ENCODE measurements around the gene SPX.

SPX gene

GRCh38 chr12:21573733-21574358 lies 47.8 kb downstream of the SPX start:
- ATAC-seq: no peak
- no peak for TF ChIP-seq OSR1 (CRISPR knock-in tag; IDR thresholded peaks at IDR 0.05)
- no peak for TF ChIP-seq CSRNP3 (CRISPR knock-in tag; IDR thresholded peaks at IDR 0.05)
- TF ChIP-seq BACH2 (CRISPR knock-in tag; IDR thresholded peaks at IDR 0.05; ENCODE audit: borderline replicate concordance): no peak
- no peak for TF ChIP-seq GLIS3 (CRISPR knock-in tag; IDR thresholded peaks at IDR 0.05)
- TF ChIP-seq PATZ1 (CRISPR knock-in tag; IDR thresholded peaks at IDR 0.05; ENCODE audit: borderline replicate concordance): no peak
- TF ChIP-seq PPARA (CRISPR knock-in tag; IDR thresholded peaks at IDR 0.05; ENCODE audit: borderline replicate concordance): no peak
- TF ChIP-seq CREB5 (CRISPR knock-in tag; IDR thresholded peaks at IDR 0.05; ENCODE audit: low read depth): no peak
- no peak for TF ChIP-seq CSDC2 (CRISPR knock-in tag; IDR thresholded peaks at IDR 0.05)

- TF ChIP-seq ZFP3 (CRISPR knock-in tag; IDR thresholded peaks at IDR 0.05) (no peak), ESRRG (CRISPR knock-in tag; IDR thresholded peaks at IDR 0.05) (no peak), ZNF565 (CRISPR knock-in tag; conservative IDR thresholded peaks at IDR 0.05; ENCODE audit: low read depth) (no peak), CSRNP3 (CRISPR knock-in tag; IDR thresholded peaks at IDR 0.05) (no peak), PPARA (CRISPR knock-in tag; IDR thresholded peaks at IDR 0.05; ENCODE audit: borderline replicate concordance) (no peak), CSDC2 (CRISPR knock-in tag; IDR thresholded peaks at IDR 0.05) (no peak), TSHZ2 (CRISPR knock-in tag; IDR thresholded peaks at IDR 0.05) (0 out of 2 replicates have a peak, but pooled peaks have one; percentile 28), TOX (CRISPR knock-in tag; IDR thresholded peaks at IDR 0.05; ENCODE audit: borderline replicate concordance) (no peak), ZC3H10 (CRISPR knock-in tag; IDR thresholded peaks at IDR 0.05) (no peak), TCF4 (CRISPR knock-in tag; IDR thresholded peaks at IDR 0.05; ENCODE audit: borderline replicate concordance) (peak; percentile 56; the same call in 1 of the 2 replicates), RARB (CRISPR knock-in tag; IDR thresholded peaks at IDR 0.05) (no peak), GLIS3 (CRISPR knock-in tag; IDR thresholded peaks at IDR 0.05) (no peak), OSR1 (CRISPR knock-in tag; IDR thresholded peaks at IDR 0.05) (no peak), SNAI2 (CRISPR knock-in tag; IDR thresholded peaks at IDR 0.05) (no peak), CREB5 (CRISPR knock-in tag; IDR thresholded peaks at IDR 0.05; ENCODE audit: low read depth) (no peak), BACH2 (CRISPR knock-in tag; IDR thresholded peaks at IDR 0.05; ENCODE audit: borderline replicate concordance) (no peak), ZFP30 (CRISPR knock-in tag; IDR thresholded peaks at IDR 0.05) (no peak), ISL1 (CRISPR knock-in tag; IDR thresholded peaks at IDR 0.05) (peak; percentile 9; the same call in 1 of the 2 replicates), ARNTL (CRISPR knock-in tag; IDR thresholded peaks at IDR 0.05; ENCODE audit: borderline replicate concordance, low read depth) (no peak), ZNF8 (CRISPR knock-in tag; IDR thresholded peaks at IDR 0.05) (no peak), ZNF70 (CRISPR knock-in tag; IDR thresholded peaks at IDR 0.05) (no peak), PATZ1 (CRISPR knock-in tag; IDR thresholded peaks at IDR 0.05; ENCODE audit: borderline replicate concordance) (no peak), POU6F1 (CRISPR knock-in tag; IDR thresholded peaks at IDR 0.05; ENCODE audit: borderline replicate concordance, low read depth) (no peak)
- ATAC-seq: no peak
Measured at GRCh38 chr12:21576431-21576830, 50.3 kb downstream of the SPX start.

All from SK-N-SH treated with all-trans-retinoic acid at 6 μM for 48 hours (cell line).